Measurements from ENCODE around the gene ARHGAP40.

DNA sequence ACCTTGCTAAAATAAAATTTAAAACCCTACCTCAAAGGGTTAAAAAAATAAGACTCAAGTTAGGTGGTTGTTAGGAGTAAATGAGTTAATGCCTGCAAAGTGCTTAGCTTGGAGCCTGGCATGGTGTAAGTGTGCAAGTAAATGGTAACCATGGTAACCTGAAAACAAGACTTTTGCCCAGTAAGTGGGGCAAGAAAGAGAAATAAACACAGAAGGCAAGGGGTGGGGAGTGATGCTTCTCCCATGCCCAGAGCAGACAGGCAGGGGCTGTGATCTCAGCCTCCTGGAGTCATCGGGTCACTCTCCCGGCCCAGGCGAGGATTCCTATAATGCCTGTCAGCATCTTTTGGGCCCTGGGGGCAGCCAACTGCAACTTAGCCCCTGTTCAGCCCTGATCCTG, 63.5 kb downstream of the ARHGAP40 start:
- TF ChIP-seq ZNF76 (tag by site-specific recombination; IDR thresholded peaks at IDR 0.05; ENCODE audit: borderline replicate concordance, low read depth) (no peak), ZSCAN16 (tag by site-specific recombination; IDR thresholded peaks at IDR 0.05) (no peak), ZNF561 (tag by site-specific recombination; IDR thresholded peaks at IDR 0.05; ENCODE audit: borderline replicate concordance) (no peak)
